Choroid plexus epithelial cell (primary cell): ENCODE data around the gene CPXM1.
"Not testable (repeated sequence)": the region's sequence is repeated elsewhere in the genome, so short reads cannot be mapped to it uniquely, and the experiment has no call there.

Source experiments
- DNase-seq: peaks from one replicate; pipeline ENCODE4 v3.0.0-alpha.2; 2010; ENCODE audit warnings: low read depth
- H3K4me3 ChIP-seq: 2 replicates; pipeline ENCODE4 v1.5.1; 2011; ENCODE audit warnings: low read depth, mild to moderate bottlenecking, control low read depth, low read length, moderate library complexity
- CTCF ChIP-seq: conservative IDR thresholded peaks from 2 replicates; pipeline ENCODE4 v1.5.1; 2011; ENCODE audit warnings: low read depth, mild to moderate bottlenecking, control low read depth, inconsistent platforms, low read length, moderate library complexity

The CPXM1 gene

DNA sequence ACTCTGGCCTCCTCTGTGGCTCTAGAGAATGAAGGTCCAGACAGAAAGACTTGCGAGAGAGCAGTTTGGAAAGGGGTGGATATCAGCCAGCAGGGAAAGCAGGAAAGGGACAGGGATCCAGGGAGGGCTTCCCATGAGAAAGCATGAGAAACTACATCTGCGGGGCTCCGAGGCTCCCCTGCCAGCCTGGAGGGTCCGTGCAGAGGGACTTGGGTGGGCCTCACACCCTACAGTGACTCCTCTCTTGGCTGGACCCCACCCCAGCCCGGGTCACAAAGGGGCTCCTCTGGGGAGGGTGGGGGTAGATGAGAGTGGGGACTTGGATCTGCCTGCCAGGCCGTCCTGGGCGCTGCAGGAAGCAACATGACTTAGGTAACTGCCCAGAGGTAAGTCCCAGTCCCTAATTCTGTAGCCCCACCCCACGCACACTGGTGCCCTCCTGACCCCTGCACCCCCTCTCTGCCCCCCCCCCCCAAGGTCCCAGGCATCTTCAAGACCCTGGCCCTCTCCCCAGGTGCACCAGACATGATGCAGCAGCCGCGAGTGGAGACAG, 15.7 kb upstream of the CPXM1 start, which contains the start of gene TMEM239:
TMEM239 (plus strand) TSS at position 335 of the 553 bp plus-strand sequence; CDS start at position 526, 191 bp downstream.
- no peak within 1 kb of the TSS for H3K4me3 ChIP-seq
- no peak for TF ChIP-seq CTCF
- DNase-seq, result no peak

DNA sequence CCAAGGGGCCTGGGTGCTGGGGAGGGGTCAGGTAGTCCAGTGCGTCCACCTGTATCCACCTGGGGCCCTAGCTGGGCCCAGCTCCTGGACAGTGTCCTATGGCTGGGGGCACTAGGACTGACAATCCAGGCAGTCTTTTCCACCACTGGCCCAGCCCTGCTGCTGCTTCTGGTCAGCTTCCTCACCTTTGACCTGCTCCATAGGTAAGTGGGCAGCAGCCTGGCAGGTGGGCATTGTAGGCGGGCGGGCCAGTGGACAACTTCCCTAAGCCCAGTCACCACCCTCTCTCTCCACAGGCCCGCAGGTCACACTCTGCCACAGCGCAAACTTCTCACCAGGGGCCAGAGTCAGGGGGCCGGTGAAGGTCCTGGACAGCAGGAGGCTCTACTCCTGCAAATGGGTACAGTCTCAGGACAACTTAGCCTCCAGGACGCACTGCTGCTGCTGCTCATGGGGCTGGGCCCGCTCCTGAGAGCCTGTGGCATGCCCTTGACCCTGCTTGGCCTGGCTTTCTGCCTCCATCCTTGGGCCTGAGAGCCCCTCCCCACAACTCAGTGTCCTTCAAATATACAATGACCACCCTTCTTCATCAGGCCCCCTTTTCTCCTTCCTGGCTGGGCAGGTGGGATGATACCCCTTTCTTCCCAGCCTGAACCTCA, 14.9 kb upstream of the CPXM1 start:
- no peak for TF ChIP-seq CTCF
- H3K4me3 ChIP-seq, result no peak overlapping the region
- DNase-seq, result no peak

DNA sequence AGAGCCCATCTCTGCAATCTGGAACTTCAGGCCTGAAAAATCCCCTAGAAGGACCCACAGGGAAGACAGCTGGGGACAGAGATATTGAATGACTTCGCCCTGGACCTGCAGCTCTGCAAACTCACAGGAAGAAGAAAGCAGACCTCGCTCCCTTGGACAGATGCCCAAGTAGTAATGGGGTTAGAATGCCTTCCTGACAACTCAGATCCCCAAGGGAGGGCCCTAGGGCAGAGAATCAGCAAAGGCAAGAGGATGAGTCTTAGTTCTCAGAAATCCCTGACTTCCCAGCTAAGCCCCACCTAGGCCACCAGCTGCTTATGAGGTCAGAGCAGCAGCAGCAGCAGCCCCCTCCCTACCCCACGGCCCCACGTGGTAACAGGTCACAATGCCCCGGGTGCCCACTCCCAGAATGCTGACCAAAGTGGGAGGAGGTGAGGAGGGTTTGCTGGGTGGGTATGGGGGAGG, 14.2 kb upstream of the CPXM1 start, which contains the start of gene C20orf141:
C20orf141 (plus strand) TSS at position 401 of the 465 bp plus-strand sequence. CDS start 198 bp downstream, outside the sequence.
- DNase-seq, result peak; percentile 99

DNA sequence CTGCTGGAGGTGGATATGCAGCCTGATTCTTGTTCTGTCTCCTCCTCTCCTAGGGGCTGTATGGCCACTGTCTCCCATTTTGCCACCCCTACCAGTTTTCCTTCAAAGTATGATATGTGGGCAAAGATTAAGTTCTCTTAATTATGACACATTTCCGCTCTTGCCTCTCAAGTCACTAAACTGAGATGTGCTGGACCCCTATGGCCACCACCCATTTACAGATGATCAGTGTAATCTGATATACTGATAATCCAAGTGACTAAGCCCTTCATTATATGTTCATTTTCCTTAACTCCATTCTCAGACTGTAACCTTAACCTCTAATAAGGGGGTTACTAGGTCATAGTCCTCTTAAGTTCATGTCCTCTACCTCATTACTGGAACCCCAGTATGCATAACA, 13.6 kb upstream of the CPXM1 start:
- H3K4me3 ChIP-seq, result no peak overlapping the region
- TF ChIP-seq CTCF, result no peak
- DNase-seq, result no peak

More for the DNA sequence above, 14.2 kb upstream of the CPXM1 start, which contains the start of gene C20orf141:
- no peak within 1 kb of the TSS for H3K4me3 ChIP-seq
- no peak for TF ChIP-seq CTCF

DNA sequence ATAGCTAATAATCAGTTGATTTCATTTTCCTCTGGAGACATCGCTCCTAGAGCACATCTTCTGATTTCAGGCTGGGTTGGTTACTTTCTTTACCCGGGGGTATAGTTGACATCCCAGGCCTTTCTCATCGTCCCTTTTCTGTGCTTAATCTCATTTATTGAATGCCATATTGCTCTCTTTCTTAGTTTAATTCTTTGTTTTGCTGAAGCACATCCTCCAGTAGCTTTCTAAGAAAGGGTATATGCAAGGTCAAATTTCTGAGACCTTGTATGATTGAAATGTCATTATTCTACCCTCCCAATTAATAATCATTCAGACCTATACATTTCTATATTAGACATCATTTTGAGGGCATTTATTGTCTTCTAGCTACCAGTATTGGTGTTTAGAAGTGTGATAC, 11.8 kb upstream of the CPXM1 start:
- H3K4me3 ChIP-seq, result no peak overlapping the region
- DNase-seq, result no peak
- TF ChIP-seq CTCF, result no peak

DNA sequence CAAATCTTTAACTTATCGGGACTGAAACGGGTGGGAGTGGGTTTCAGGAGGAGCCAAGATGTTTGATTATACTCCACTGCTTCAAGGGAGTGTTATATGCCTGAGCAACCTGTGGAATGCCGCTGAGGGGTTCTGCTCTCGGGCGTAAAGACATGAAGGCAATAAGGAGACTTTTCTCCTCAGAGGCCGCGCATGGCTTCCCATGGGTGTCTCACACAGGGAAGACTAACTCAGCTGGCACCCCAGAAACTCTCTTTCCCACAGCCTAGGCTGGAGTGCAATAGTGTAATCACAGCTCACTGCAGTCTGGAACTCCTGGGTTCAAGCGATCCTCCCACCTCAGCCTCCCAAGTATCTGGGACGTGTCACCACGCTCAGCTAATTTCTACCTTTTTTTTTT, 9.3 kb upstream of the CPXM1 start:
- TF ChIP-seq CTCF, result no peak
- no peak overlapping the region for H3K4me3 ChIP-seq
- DNase-seq, result no peak

GRCh38 chr20:2807929-2808328, 7.5 kb upstream of the CPXM1 start:
- not testable (repeated sequence) for DNase-seq, H3K4me3 ChIP-seq
